HG03520 (cell line): ENCODE measurements around the gene CRY2.

Source experiments
- ATAC-seq: cut with Tn5 transposase; IDR thresholded peaks from one replicate; pipeline ENCODE4 v1.9.1; 2021; ENCODE audit warnings: mild to moderate bottlenecking, moderate library complexity; ENCODE audit not compliant: unreplicated experiment

CRY2 gene

GRCh38 chr11:45917286-45917622, 70.0 kb downstream of the CRY2 start:
- no peak for ATAC-seq

GRCh38 chr11:45917623-45918330, 70.5 kb downstream of the CRY2 start, which contains the start of gene PEX16:
TSS of gene PEX16 (minus strand) at chr11:45917877. CDS start at chr11:45917811, 66 bp downstream.
- peak; percentile 86 for ATAC-seq

- ATAC-seq, result no peak
Observed at GRCh38 chr11:45918331-45918941, 71.2 kb downstream of the CRY2 start.

GRCh38 chr11:45918962-45919675, 71.8 kb downstream of the CRY2 start:
- no peak for ATAC-seq

- no peak for ATAC-seq
Observed at GRCh38 chr11:45919806-45920530, 72.7 kb downstream of the CRY2 start.

- no peak for ATAC-seq
Observed at GRCh38 chr11:45920531-45921477, 73.5 kb downstream of the CRY2 start.

GRCh38 chr11:45921561-45922424, 74.5 kb downstream of the CRY2 start:
- ATAC-seq, result no peak

GRCh38 chr11:45922425-45923082, 75.3 kb downstream of the CRY2 start, which contains the start of gene LARGE2:
TSS of gene LARGE2 (plus strand) at chr11:45922656. CDS start at chr11:45922883, 227 bp downstream.
- ATAC-seq, result no peak

GRCh38 chr11:45924036-45924915, 77.0 kb downstream of the CRY2 start:
- ATAC-seq, result no peak

GRCh38 chr11:45924927-45925326, 77.7 kb downstream of the CRY2 start:
- no peak for ATAC-seq

- no peak for ATAC-seq
Observed at GRCh38 chr11:45925550-45925949, 78.3 kb downstream of the CRY2 start.

- ATAC-seq, result no peak
Observed at GRCh38 chr11:45926001-45926401, 78.7 kb downstream of the CRY2 start.

GRCh38 chr11:45926536-45927331, 79.5 kb downstream of the CRY2 start:
- ATAC-seq, result no peak

- ATAC-seq, result no peak
Observed at GRCh38 chr11:45927332-45927683, 80.0 kb downstream of the CRY2 start.

- no peak for ATAC-seq
Observed at GRCh38 chr11:45927684-45928413, 80.6 kb downstream of the CRY2 start.

GRCh38 chr11:45928535-45929215, 81.4 kb downstream of the CRY2 start:
- ATAC-seq, result no peak
